G401 (cell line): Measurements from ENCODE around the gene CDH13. TPM values are rescaled to one million over a fixed set of nuclear protein-coding genes. Genes with fewer than 3 reads are reported as not detected.

ENCODE experiments used
- DNase-seq: peaks from one replicate; pipeline ENCODE4 v3.0.0-alpha.2; 2015; ENCODE audit warnings: low spot score
- in situ Hi-C: cut with HindIII; loops from 2 replicates; pipeline ENCODE4 v1.10.0; 2016; ENCODE audit warnings: low sequenced_read_pairs, mixed read lengths
- total RNA-seq: library from RNA; depleted of rRNA; stranded (reverse); fragments of >200 nt; shearing (Covaris generic); gene quantifications from 2 replicates; pipeline ENCODE4 v1.2.3, GENCODE V29; 2014

The CDH13 gene
- total RNA-seq, 1 experiment from 2014 or later, result 10.8 TPM

DNA sequence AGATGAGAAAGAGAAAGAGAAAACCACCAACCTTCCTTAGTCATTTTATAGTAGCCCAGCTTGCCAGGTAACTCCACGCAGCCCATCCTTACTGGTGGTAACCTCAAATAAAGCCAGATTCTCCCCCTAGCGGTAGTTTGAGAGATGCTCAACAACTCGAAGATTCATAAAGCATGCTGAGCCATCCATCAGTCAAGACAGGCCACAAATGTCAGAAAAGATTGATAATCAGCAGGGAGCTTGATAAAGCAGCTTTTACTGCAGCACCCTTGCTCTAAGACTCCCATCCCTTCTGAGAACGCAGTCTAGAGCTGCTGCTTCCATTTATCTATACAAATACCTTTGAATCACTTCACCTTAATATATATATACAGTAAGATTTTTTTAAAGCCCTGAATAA, 729.5 kb downstream of the CDH13 start:
- in situ Hi-C loops, result no loop called here
- DNase-seq, result peak; percentile 82

GRCh38 chr16:83356986-83357385, 730.2 kb downstream of the CDH13 start:
- in situ Hi-C loops, result no loop called here
- DNase-seq, result peak; percentile 92

GRCh38 chr16:83363521-83363920, 736.8 kb downstream of the CDH13 start:
- in situ Hi-C loops, result no loop called here
- no peak for DNase-seq

GRCh38 chr16:83365166-83365565, 738.4 kb downstream of the CDH13 start:
- no peak for DNase-seq
- in situ Hi-C loops, result no loop called here

DNA sequence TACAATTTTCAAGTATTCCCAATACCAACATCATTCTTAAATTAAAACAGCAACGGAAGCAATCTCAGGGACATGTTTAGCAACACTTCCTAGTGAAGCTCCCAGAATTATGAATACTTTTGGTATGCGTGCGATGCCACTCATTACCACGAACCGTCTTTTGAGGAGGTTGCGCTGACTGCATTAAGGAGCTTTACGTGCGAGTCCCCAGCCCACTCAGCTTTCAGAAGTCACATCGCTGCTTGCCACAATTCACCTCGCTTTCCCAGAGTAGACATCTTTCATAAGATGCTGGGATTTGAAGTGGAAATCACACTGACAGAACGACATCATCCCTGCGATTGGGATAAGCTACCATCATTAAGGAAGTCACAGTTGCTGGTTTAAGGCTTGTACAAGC, 739.5 kb downstream of the CDH13 start:
- no peak for DNase-seq

GRCh38 chr16:83374979-83375378, 748.2 kb downstream of the CDH13 start:
- DNase-seq, result no peak
- in situ Hi-C loops, result no loop called here

More for the DNA sequence above, 739.5 kb downstream of the CDH13 start:
- in situ Hi-C loops, result no loop called here

- DNase-seq, result no peak
- in situ Hi-C loops, result no loop called here
These were observed 763.0 kb downstream of the CDH13 start for GRCh38 chr16:83389751-83390150.

DNA sequence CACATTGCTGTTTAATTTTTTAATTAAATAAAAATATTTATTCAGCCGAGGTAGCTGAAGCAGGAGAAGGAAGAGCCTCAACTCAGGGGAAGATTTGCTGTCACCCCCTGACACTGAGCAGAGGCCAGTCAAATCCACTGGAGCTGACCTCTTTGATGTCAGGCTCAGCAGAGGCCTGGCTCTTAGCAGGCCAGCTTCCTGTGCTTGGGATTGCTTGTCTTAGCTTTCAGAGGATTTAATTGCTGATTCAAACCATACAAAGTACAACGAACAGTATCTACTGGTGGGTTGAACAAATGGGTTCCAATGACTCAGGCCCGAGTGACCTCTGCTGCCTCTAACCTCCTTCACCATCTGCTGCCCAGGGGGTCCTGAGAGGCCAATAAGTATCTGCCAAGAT, 764.0 kb downstream of the CDH13 start:
- in situ Hi-C loops, result no loop called here
- no peak for DNase-seq

- DNase-seq, result no peak
- in situ Hi-C loops, result no loop called here
These were observed 766.0 kb downstream of the CDH13 start for GRCh38 chr16:83392743-83393142.

DNA sequence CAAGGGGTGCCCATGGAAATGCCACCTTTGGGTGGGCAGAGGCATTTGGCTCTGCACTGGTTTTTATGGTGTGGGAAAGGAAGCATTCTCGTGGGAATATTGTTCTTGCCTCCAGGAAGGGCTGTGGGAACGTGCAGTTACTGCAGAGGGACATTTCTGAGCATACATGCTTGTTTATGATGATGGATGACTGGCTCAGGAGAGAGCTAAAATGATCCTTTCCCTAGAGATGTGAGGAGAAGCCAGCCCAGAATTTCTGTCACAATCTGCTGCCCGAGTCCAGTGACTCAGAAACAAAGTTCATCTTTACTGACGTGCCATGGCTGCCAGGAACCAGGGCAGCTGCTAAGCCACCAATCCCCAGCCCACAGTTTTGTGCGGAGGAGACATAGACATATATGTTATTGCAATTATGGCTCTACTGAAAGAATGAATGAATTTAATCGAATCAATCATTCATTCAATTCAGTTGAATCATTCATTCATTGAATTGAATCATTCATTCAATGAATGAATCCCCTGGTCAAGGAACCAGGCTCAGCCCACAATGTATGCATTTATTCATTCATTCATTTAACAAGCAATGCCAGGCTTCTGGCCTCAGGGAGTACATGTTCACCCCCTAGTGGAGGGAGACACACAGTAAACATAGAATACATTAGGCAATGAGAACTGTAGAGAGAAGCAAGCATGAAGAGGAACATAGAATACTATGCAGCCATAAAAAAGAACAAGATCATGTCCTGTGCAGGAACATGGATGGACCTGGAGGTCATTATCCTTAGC, 766.6 kb downstream of the CDH13 start:
- no peak for DNase-seq
- in situ Hi-C loops, result no loop called here

DNA sequence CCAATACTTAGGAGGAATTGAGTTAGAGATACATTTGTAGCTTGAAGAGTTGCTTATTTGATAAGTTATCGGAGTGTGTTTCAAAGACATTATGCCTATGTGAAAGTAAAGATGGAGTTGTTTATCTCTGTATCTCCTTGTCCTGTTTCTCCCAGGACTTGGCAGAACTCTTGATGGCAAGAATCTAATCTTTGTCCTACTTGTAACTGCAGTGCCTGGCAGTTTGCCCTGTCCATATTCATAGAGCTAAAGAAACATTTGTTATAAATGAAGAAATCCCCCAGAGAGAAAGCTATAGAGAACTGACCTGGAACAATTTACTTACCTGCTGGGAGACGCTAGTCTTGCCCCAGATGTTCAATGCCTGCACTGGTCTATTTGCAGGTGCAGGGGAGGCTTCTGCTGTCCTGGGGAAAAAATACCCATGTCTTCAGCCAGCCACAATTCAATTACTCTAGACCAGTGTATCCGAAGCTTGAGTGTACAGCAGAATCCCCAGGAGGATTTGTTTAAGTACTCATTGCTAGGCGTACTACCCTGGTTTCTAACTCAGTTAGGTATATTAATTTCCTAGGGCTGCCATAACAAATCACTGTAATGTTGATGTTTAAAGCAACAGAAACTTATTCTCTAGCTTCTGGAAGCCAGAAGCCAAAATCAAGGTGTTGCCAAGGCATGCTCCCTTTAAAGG, 771.0 kb downstream of the CDH13 start:
- peak; percentile 7 for DNase-seq
- in situ Hi-C loops, result no loop called here

GRCh38 chr16:83400234-83400633, 773.5 kb downstream of the CDH13 start:
- in situ Hi-C loops, result no loop called here
- DNase-seq, result no peak

GRCh38 chr16:83402160-83402814, 775.5 kb downstream of the CDH13 start:
- no peak for DNase-seq
- in situ Hi-C loops, result no loop called here

DNA sequence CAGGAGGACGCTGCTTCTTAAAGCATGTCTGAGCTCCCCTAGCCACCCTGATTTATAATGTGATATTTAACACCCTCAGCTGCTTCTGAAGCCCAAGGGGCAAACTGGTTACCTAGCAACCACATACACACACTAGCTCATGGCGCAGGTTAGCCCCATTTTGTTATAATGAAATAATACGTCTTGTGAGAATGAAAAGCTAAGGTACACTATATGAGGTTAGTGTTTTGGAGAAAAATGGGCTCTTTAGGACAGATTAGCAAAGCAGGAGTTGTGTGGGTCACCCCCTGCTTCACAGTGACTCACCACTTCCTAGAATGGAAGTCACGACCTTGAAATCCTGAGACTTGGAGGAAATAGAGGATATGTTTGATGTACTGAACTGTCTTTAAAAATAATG, 776.2 kb downstream of the CDH13 start:
- in situ Hi-C loops, result no loop called here
- DNase-seq, result no peak

GRCh38 chr16:83403761-83404160, 777.0 kb downstream of the CDH13 start:
- in situ Hi-C loops, result no loop called here
- no peak for DNase-seq

GRCh38 chr16:83404261-83404660, 777.5 kb downstream of the CDH13 start:
- DNase-seq, result no peak
- in situ Hi-C loops, result no loop called here

DNA sequence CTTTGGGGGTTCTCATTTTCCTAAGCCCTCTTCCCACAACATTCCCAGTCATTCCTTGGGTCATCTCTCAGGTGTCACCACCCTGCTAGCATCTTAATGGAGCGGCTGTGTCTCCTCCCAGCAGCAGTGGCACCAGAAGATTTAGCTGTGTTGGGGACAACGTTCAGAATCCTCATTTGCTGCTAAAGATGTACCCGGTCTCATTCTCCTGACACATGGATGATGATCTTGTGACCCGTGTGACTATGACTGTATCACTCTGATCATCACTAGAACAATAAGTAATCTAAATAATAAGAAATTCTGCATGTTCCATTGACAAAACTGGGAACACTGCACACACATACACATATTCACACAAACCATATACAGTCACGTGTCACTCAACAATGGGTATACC, 781.2 kb downstream of the CDH13 start:
- DNase-seq, result no peak
- in situ Hi-C loops, result no loop called here

DNA sequence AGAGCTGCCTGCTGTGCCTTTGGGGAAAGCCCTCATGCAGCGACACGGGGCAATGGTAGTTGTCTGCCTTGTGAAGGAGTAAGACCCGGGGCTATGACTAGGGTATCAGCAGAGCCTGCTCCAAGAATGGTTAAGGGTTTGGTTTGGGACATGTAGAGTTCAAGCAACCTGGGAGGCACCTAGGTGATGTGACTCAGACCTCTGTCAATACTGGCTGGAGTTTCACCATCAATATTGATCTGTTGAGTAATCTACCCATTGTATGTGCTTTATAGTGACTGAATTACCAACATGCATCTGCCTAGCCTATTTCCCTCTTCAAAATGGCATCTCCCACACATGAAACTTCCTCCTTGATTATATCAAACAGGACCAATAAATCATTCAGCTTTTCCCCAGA, 782.6 kb downstream of the CDH13 start:
- in situ Hi-C loops, result no loop called here
- DNase-seq, result no peak

DNA sequence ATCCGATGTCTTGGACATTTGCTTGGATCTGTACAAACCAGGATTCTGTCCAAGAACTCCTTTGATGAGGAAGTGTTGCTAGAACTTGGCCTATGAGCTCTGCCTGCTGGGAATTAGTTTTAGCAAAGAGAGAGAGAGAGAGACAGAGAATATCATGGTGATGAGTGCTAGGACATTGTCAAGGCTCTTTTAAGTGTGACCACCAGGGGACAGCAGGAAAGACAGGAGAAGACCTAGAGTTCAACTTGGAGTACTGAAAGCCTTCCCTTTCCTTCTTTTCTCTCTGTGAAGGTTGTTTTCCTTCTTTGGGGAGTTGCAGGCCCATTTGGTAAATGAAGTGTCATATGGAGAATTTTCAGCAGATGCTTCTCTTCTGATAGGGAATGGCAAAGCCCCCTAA, 791.8 kb downstream of the CDH13 start:
- in situ Hi-C loops, result no loop called here
- DNase-seq, result no peak

DNA sequence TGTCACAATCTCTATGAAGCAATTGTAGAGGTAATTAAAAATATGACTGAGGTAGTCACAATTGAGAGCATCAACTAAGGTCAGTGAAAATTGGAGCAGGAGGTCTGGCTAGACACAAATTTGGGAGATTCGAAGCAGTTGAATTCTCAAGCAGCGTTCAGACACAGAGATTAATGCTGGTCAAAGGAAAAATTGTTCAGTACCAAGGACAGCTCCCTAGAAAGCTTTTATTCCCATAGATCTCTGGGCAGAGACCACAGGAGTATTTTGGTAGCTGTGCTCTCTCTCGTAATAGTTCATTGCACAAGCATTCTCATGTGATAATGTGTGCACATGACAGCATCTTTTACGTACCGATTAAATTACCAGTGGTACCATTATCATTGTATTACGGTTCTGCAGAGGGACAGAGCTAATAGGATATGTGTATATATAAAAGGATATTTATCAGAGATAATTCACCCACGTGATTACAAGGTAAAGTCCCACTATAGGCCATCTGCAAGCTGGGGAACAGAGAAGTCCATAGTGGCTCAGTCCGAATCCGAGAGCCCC, 793.5 kb downstream of the CDH13 start:
- DNase-seq, result no peak
- in situ Hi-C loops, result no loop called here
